DMS79 (cell line): ENCODE results near the gene BRD8.
"Not testable (repeated sequence)": the region's sequence is repeated elsewhere in the genome, so short reads cannot be mapped to it uniquely, and the experiment has no call there.

ENCODE experiments used
- DNase-seq: peaks from one replicate; lab custom pipeline; 2025; lab: John Stamatoyannopoulos, UW

Gene BRD8

DNA sequence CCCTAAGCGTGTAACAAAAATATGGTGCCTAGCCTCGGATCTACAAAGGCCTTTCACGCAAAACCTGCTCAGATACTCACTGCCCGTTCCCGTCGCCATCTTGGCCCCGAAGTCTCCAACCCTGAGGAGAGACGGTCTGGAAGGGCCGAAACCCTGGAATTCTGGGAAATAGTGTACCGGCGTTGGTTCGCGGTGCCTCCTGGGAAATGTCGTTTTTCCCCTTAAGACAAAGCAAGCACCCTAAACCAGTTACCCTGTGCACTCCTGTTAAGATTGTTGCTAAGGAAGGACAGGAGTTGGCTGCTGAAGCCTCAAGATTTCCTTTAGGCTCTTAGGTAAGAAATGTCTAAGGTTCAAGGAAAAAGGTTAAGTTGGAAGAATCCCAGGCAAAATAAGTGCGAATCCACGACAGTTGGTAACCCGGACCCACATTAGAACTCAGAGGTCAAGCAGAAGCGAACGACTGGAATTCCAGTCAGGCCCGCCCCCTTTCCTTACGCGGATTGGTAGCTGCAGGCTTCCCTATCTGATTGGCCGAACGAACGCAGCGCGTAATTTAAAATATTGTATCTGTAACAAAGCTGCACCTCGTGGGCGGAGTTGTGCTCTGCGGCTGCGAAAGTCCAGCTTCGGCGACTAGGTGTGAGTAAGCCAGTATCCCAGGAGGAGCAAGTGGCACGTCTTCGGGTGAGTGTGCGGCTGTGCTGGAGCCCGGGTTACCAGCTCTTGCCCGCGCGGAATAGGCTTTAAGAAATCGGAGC is at the start of gene BRD8, which contains the start of gene KIF20A:
Gene BRD8 (minus strand): TSS at position 115 of the 761 bp plus-strand sequence. CDS start 16 bp downstream, at position 99.
Gene KIF20A (plus strand): TSS at position 597 of the 761 bp plus-strand sequence. CDS start 569 bp downstream, outside the sequence.
- peak; percentile 80 for DNase-seq

GRCh38 chr5:138226910-138227309 is 48.5 kb upstream of the BRD8 start:
- DNase-seq, result no peak

DNA sequence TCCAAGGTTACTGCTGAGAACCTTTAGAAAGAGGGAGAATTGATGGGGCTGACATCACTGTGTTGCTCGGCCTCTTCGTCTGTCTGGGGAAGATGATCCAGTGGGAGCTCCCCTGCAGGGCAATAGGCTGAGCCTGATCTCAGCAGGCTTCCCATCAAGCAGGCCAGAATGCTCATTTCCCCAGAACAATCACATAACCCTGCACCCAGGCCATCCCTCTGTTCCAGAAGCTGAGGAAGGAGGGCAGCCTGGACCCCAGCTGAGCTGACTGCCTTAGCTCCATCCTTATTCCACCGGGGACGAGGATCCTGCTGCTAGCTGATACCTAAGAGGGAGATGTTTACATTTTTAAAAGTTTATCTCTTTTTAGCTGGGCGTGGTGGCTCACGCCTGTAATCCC is 46.3 kb upstream of the BRD8 start:
- no peak for DNase-seq

GRCh38 chr5:138223532-138223931 is 45.1 kb upstream of the BRD8 start:
- no peak for DNase-seq

- DNase-seq, result no peak
These were observed 38.4 kb upstream of the BRD8 start for GRCh38 chr5:138216799-138217198.

- DNase-seq, result peak; percentile 92
These were observed 35.0 kb upstream of the BRD8 start, which contains the start of gene CDC23 for GRCh38 chr5:138213161-138214029. TSS of gene CDC23 (minus strand) at chr5:138213323. CDS start at chr5:138213312, 11 bp downstream.

DNA sequence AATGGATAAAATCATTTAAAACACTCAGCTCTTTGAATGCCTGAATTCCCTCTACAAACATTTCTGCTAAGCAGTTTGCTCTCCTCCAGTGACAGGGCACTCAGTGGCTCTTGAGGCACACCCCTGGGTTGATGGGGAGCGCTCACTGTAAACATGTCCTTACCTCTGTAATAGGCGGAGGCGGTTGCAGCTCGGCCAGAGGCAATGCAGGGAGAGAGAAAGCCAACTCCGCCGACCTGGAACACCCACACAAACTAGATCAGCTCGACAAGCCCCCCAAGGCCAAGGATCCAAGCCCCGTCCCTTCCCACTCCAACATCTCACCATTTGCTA is 34.4 kb upstream of the BRD8 start:
- DNase-seq, result no peak

DNA sequence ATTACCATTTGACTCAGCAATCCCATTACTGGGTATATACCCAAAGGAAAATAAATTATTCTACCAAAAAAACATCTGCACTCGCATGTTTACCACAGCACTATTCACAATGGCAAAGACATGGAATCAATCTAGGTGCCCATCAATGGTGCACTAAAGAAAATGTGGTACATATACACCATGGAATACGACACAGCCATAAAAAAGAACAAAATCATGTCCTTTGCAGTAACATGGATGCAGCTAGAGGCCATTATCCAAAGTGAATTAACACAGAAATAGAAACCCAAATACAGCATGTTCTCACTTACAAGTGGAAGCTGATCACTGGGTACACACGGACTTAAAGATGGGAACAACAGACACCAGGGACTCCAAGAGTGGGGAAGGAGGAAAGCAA is 32.6 kb upstream of the BRD8 start:
- DNase-seq, result no peak

- not testable (repeated sequence) for DNase-seq
These were observed 15.4 kb upstream of the BRD8 start for GRCh38 chr5:138193859-138194258.

DNA sequence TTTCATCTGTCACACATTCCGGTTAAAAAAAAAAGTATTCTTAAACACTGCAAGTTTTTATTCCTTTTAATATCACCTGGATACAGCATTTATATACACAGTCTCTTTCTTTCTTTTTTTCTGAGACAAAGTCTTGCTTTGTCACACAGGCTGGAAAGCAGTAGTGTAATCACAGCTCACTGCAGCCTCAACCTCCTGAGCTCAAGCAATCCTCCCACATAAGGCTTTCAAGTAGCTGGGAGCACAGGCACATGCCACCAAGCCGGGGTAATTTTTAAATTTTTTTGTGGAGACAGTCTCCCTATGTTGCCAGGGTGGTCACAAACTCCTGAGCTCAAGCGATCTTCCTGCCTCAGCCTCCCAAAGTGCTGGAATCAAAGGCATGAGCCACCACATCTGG is 14.4 kb upstream of the BRD8 start:
- no peak for DNase-seq

- no peak for DNase-seq
These were observed 10.2 kb upstream of the BRD8 start for GRCh38 chr5:138188626-138189025.

- DNase-seq, result no peak
These were observed 7.6 kb upstream of the BRD8 start for GRCh38 chr5:138186002-138186447.

DNA sequence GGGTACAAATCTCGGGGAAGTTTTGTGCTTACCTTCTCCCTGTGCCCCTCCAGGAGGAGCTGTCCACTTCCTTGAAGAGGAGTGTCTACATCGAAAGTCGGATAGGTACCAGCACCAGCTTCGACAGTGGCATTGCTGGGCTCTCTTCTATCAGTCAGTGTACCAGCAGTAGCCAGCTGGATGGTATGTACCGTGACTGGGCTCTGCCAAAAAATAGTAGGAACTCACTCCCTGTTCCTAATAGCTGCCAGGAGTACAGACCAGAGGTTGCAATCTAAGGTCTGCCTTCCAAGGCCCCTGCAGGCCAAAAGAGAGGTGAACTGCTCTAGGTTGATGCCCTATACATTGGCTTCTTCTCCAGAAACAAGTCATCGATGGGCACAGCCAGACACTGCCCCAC is 4.4 kb upstream of the BRD8 start:
- DNase-seq, result no peak

DNA sequence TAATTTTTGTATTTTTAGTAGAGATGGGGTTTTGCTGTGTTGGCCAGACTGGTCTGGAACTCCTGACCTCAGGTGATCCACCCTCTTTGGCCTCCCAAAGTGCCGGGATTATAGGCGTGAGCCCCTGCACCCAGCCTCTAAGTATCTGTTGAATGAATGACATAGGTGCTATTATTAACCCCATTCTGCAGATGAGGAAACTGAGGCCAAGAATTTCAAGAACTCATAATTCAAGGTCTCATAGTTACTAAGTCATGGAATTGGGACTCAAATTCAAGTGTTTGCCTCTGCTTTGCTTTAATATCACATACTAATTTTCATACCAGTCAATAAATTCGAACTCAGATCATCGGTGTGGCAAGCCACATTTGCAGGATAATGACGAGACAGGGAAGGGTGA is 2.4 kb upstream of the BRD8 start:
- no peak for DNase-seq

DNA sequence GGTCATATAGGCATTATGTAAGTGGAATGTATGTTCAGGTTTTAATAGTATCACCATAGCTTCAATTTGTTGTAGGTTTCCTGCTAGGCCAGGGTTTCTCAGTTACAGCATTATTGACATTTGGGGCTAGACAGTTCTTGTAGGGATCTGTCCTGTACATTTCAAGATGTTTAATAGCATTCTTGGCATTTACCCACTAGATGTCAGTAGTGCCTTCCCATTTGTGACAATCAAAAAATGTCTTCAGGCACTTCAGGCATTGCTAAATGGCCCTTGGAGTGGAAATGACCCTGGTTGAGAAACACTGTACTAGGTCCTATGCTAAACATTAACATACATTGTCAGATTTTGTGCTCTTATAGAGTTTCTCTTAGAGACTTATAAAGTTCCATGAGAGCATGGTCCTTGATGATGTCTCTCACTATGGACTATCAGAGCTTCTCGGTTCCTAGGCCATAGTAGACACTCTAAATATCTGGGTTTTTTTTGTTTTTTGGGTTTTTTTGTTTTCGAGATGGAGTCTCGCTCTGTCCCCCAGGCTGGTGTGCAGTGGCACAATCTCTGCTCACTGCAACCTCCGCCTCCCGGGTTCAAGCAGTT is 1.9 kb upstream of the BRD8 start:
- peak; percentile 54 for DNase-seq

DNA sequence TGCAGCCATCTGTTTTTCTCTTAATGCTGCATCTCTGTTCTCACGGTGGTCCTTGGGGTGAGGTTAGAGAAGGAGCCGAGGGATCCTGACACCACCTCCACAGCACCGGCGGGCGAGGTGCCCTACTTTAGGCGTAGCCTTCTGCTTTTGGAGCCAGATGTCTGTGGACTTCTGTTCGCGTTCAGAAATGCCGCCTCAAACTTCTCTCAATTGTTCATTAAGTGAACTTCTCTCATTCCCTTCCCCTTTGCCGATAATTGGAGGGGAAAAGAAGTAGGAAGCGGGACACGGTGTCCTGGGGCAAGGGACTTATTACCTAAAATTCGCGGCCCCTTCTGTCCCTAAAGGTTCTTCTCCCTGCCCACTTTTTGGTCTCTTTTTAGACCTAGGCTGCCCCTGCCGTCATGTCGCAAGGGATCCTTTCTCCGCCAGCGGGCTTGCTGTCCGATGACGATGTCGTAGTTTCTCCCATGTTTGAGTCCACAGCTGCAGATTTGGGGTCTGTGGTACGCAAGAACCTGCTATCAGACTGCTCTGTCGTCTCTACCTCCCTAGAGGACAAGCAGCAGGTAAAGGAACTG is 937 bp upstream of the BRD8 start:
- DNase-seq, result no peak

DNA sequence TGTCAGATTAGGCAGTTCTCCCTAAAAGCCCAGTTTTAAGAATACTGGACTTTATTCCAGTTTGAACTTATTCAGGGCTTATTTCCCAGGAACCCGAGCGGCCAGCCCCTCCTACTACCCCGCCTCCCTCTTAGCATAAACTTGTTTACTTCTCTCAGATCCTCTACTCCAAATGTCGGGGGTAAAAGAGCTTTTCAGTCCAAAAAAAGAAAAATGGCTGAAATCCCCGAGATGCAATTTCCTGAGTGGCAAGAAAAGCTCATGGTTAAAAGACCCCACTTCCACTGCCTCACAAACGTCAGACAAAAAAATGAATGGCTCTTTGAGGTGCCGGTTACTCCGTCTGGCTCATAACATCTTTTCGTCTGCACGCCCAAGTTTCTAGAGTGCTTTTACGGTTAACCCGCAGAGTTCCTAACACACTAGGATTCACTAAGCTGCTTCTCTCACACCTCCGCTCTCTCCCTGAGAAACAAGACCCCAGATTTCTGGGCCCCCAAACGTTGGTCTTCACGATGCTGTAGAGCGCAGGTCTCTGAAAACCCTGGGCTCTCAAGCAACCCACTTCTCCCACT is 402 bp downstream of the BRD8 start:
- no peak for DNase-seq

GRCh38 chr5:138170299-138170698 is 8.1 kb downstream of the BRD8 start:
- no peak for DNase-seq

DNA sequence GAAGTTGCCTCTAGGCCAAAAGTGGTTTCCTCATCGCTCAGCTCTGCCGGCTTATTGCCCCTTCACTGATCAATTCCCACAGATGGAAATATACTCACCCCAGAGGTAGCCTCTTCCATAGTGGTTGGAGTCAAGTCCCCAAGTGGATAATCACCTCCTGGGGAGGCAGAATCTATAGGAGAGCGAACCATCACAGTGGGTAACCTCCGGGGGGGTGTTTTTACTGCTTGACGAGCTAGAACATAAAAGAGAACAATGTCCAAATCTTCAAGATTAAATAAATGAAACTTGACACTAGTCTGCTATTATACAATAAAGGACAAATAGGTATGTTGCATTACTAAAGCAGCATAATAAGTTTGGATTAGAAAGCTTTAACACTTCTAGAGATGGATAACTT is 9.3 kb downstream of the BRD8 start:
- DNase-seq, result no peak

DNA sequence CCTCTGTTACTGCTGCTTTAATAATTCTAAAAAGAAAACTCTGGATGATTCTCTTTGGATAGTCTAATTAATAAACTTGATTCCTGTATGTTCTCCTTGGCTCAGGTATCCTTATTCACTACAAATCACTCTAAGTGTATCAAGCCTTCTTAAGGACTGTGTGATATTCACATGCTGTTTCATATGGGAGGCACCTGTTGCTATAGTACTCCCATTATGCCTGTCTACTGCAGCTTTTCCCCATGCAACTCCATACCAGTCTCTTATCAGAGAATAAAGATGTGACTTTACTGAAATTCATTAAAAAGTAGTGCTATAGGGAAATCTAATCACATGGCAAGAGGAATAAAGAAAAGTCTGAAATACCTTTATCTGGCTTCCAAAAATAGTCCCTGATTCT is 14.7 kb downstream of the BRD8 start:
- no peak for DNase-seq

GRCh38 chr5:138160706-138161105 is 17.7 kb downstream of the BRD8 start:
- no peak for DNase-seq

DNA sequence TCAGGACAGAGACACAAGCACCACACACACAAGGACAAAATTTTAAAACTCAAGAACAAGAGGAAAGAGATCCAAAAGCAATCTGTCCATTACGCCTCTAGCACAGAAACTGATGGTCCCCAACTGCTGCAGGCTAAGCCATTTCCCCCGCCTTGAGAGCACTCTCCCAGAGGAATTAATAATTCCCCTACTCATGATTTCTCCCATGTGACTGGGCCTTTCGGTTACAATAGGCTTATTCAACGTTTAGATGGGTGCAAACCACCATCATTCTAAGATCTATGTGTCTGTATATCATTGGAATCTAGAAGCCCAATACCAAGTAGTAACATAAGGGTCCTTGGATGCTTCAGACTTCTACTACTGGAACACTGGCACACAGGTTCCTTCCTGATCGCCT is 18.8 kb downstream of the BRD8 start:
- DNase-seq, result no peak
